ENCODE data around the gene WNT10A.

WNT10A gene

DNA sequence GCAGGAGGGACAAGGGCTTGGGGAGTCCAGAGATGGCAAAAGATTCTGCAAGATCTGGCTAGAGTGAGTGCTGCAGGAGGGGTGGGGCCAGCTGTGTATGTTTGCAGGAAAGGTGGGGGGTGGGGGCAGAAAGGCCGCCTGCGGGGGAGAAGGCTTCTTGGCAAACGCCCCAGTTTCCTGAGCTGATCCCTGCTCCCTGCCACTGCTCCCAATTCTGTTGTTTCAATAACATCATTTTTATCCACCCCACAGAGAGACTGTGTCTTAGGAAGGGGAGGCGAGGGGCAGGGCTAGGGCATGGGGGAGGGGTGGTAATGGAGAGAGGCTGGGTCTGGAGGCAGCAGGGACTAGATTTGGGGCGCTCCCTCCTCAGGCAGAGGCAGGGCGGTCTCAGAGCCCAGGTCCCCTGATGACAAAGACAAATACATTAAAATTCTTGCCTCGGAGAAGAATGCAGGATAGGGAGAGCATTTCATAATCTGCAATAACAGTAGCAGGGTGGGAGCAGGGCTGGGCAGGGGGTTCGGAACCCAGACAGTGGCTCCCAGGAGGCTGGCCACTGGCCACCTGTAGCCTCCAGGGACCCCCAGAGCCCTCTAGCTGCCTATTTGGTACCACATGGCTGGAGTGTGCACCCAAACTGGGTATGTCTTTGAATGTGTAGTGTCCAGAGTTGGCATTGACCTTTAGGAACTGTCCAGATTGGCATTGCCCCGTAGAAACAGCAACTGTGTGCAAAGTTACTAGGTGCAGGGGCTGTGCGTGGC lies 23.1 kb upstream of the WNT10A start:
- TF ChIP-seq, protein P1, sequence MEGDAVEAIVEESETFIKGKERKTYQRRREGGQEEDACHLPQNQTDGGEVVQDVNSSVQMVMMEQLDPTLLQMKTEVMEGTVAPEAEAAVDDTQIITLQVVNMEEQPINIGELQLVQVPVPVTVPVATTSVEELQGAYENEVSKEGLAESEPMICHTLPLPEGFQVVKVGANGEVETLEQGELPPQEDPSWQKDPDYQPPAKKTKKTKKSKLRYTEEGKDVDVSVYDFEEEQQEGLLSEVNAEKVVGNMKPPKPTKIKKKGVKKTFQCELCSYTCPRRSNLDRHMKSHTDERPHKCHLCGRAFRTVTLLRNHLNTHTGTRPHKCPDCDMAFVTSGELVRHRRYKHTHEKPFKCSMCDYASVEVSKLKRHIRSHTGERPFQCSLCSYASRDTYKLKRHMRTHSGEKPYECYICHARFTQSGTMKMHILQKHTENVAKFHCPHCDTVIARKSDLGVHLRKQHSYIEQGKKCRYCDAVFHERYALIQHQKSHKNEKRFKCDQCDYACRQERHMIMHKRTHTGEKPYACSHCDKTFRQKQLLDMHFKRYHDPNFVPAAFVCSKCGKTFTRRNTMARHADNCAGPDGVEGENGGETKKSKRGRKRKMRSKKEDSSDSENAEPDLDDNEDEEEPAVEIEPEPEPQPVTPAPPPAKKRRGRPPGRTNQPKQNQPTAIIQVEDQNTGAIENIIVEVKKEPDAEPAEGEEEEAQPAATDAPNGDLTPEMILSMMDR (IDR thresholded peaks at IDR 0.05; ENCODE audit: borderline replicate concordance, insufficient read depth, low read depth, low read length), result no peak
- no peak overlapping the region for H3K4me3 ChIP-seq (ENCODE audit: low read depth, low read length)

DNA sequence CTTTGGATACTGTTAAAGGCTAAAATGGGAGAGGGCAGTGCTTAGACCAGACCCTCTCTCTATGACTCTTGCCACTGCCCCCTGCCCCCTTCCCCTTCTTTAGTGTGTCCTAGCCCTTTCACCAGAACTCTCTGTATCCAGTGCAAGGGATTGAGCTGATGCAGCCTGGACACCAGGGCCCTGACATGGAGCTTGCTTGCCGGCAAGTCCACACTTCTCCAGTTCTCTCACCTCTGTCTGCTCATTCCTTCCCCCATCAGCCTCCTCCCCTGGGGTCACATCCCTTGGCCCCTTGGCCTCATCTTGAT lies 22.6 kb upstream of the WNT10A start:
- TF ChIP-seq, protein P1 (IDR thresholded peaks at IDR 0.05; ENCODE audit: borderline replicate concordance, insufficient read depth, low read depth, low read length), result no peak
- no peak overlapping the region for H3K4me3 ChIP-seq (ENCODE audit: low read depth, low read length)

DNA sequence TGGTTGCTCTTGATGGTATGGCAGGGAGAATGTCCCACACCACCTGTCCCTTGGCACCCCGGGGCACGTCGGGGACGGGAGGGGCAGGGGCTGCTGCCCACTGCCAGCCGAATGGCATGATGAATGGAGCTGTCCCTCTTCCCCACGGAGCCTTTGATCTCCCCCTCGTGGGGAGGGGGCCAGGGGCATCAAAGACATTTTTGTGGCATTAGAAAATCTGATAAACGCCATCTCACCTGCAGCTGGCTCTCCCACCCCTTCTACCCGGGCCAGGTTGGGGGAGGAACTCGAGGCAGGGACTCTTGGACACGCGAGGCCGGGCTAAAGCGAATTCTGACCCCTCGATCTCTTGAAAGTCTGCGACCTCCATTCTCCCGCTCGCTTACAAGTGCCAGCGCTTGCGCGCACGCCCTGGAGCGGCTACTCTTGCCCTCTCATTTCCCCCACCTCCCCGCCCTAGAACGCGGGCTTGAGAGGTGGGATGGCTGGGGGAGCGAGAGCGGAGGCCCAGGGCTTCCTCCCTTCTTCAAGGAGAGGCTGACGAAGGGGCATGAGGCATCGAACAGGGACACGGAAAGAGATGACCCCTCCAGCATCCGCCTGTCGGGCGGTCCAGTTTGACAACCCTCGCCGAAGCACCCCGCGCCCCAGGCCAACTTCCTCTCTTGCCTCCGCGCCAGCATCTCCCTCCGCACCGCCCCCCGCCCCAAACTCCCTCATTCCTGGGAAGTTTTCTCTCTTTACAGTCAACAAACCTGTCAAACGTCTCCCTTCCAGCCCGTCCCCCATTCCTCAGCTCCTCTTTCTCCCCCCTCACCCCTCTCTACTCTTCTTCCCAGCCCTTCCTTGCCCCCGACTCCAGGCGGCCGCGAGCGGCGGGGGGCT lies 21.7 kb upstream of the WNT10A start:
- TF ChIP-seq, protein P1 (IDR thresholded peaks at IDR 0.05; ENCODE audit: borderline replicate concordance, insufficient read depth, low read depth, low read length), result no peak
- H3K4me3 ChIP-seq (ENCODE audit: low read depth, low read length), result no peak overlapping the region

- H3K4me3 ChIP-seq (ENCODE audit: low read depth, low read length), result no peak within 1 kb of the TSS
- TF ChIP-seq, protein P1 (IDR thresholded peaks at IDR 0.05; ENCODE audit: borderline replicate concordance, insufficient read depth, low read depth, low read length), result no peak
These were observed 21.1 kb upstream of the WNT10A start, which contains the start of gene WNT6 for GRCh38 chr2:218859556-218859987. Gene WNT6, plus strand, starts transcription at chr2:218859805. Its CDS starts 233 bp downstream, at chr2:218860038.

DNA sequence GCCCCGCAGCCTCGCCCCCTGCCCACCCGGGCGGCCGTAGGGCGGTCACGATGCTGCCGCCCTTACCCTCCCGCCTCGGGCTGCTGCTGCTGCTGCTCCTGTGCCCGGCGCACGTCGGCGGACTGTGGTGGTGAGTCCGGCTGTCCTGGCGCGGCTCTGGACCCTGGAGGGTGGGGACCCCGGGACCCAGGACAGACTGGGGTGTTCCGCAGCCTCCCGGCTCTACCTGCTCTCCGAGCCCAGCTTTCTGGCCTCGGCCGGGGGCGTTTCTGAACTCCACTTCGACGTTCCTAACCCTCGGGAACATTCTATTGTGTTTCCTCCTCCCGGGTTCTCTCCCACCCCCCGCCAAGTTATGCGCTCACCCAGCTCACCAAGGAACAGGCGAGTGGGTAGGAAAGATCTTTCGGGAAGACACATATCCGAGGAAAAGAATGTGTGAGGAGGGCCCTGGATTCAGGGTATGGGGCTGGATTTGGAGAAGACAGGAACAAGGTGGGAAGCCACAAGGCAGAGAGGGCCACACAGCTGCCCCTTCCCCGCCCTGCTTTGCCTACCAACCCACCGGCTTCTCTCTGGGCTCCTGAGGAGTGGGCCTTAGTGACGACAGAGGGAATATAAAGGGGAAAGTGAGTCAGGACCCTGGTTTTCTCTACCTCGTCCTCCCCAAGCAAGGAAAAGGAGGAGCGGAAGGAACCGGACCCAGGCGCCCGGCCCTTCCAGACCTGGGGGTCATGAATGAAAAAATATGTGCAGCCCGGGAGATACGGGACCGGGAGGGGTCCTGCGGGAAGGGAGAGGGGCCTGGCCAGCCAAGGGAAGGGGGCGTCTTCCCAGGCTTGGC lies 20.4 kb upstream of the WNT10A start:
- H3K4me3 ChIP-seq (ENCODE audit: low read depth, low read length), result no peak overlapping the region
- TF ChIP-seq, protein P1 (IDR thresholded peaks at IDR 0.05; ENCODE audit: borderline replicate concordance, insufficient read depth, low read depth, low read length), result no peak

GRCh38 chr2:218860950-218861381 lies 19.7 kb upstream of the WNT10A start:
- no peak overlapping the region for H3K4me3 ChIP-seq (ENCODE audit: low read depth, low read length)
- TF ChIP-seq, protein P1 (IDR thresholded peaks at IDR 0.05; ENCODE audit: borderline replicate concordance, insufficient read depth, low read depth, low read length), result no peak
